Keratinocyte (primary cell): Measurements from ENCODE around the gene TBC1D5.

ENCODE experiments used
- CTCF ChIP-seq, 3 experiments: IDR thresholded peaks in 1 of 3; conservative IDR thresholded peaks in 1 of 3; optimal IDR thresholded peaks in 1 of 3; 2 replicates in 2 of 3; 3 replicates in 1 of 3; pipeline versions ENCODE3 to v1.5.1; 2011; ENCODE audit warnings: low read length in 3 of 3, mild to moderate bottlenecking in 3 of 3, moderate library complexity in 2 of 3, control low read depth in 1 of 3, inconsistent platforms in 1 of 3; ENCODE audit not compliant: insufficient read depth in 2 of 3; ENCODE audit errors: extremely low read depth in 1 of 3
- EZH2 ChIP-seq: IDR thresholded peaks from one replicate; pipeline ENCODE4 v1.6.1; 2012; ENCODE audit warnings: inconsistent platforms, mild to moderate bottlenecking, low read length, moderate library complexity

- TF ChIP-seq CTCF (optimal IDR thresholded peaks at IDR 0.05 in 1 of 3, IDR thresholded peaks at IDR 0.05 in 1 of 3, conservative IDR thresholded peaks at IDR 0.05 in 1 of 3; ENCODE audit: extremely low read depth in 1 of 3, insufficient read depth in 2 of 3, low read length in 3 of 3) (no peak), EZH2 (no peak)
Observed at GRCh38 chr3:17573396-17573795, 169.0 kb downstream of the TBC1D5 start.
